NB4 (cell line): ENCODE results near the gene CTXN1.

Experiments
- POLR2A ChIP-seq: IDR thresholded peaks from 2 replicates; pipeline ENCODE4 v1.6.1; 2011; ENCODE audit warnings: mild to moderate bottlenecking; ENCODE audit not compliant: insufficient read length; ENCODE audit errors: extremely low read depth
- TF ChIP-seq, protein P1 (sequence below): IDR thresholded peaks from one replicate; pipeline ENCODE4 v1.5.1; 2012; ENCODE audit warnings: low read depth, low read length

GRCh38 chr19:7911508-7912143 lies 14.3 kb downstream of the CTXN1 start:
- TF ChIP-seq POLR2A: no peak
- TF ChIP-seq, protein P1, sequence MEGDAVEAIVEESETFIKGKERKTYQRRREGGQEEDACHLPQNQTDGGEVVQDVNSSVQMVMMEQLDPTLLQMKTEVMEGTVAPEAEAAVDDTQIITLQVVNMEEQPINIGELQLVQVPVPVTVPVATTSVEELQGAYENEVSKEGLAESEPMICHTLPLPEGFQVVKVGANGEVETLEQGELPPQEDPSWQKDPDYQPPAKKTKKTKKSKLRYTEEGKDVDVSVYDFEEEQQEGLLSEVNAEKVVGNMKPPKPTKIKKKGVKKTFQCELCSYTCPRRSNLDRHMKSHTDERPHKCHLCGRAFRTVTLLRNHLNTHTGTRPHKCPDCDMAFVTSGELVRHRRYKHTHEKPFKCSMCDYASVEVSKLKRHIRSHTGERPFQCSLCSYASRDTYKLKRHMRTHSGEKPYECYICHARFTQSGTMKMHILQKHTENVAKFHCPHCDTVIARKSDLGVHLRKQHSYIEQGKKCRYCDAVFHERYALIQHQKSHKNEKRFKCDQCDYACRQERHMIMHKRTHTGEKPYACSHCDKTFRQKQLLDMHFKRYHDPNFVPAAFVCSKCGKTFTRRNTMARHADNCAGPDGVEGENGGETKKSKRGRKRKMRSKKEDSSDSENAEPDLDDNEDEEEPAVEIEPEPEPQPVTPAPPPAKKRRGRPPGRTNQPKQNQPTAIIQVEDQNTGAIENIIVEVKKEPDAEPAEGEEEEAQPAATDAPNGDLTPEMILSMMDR: no peak
